Esophagus muscularis mucosa (tissue), 4 donors: ENCODE data around the gene ASS1. TPM values are rescaled to one million over a fixed set of nuclear protein-coding genes. Genes with fewer than 3 reads are reported as not detected.

Experiments
- DNase-seq: peaks from one replicate; pipeline ENCODE4 v3.0.0-alpha.2; 2017; ENCODE audit errors: extremely low spot score
- H3K27ac ChIP-seq, 4 donors: fragments of 200-600 bp; sonication (generic); replicated peaks in 1 of 4; 1 replicate in 3 of 4; 2 replicates in 1 of 4; pipeline ENCODE4 v1.5.1; 2016 to 2019; ENCODE audit warnings: mild to moderate bottlenecking in 1 of 4
- H3K27me3 ChIP-seq, 4 donors: fragments of 200-600 bp; sonication (generic); one replicate each; pipeline versions ENCODE4 v1.5.1 to v1.6.0; 2016 to 2019
- H3K36me3 ChIP-seq, 4 donors: fragments of 200-600 bp; sonication (generic); one replicate each; pipeline ENCODE4 v1.5.1; 2016 to 2019
- H3K4me1 ChIP-seq, 4 donors: fragments of 200-600 bp; sonication (generic); one replicate each; pipeline ENCODE4 v1.5.1; 2016 to 2019
- H3K4me3 ChIP-seq, 4 donors: fragments of 200-600 bp; sonication (generic); 1 replicate in 2 of 4; 2 replicates in 2 of 4; pipeline ENCODE4 v1.5.1; 2016 to 2019; ENCODE audit warnings: mild to moderate bottlenecking in 4 of 4, moderate library complexity in 1 of 4
- H3K9me3 ChIP-seq, 4 donors: fragments of 200-600 bp; sonication (generic); 1 replicate in 3 of 4; 2 replicates in 1 of 4; pipeline ENCODE4 v1.5.1; 2016 to 2019
- EP300 ChIP-seq: sonication (generic); formaldehyde crosslinking; IDR thresholded peaks from one replicate; pipeline ENCODE4 v1.6.1; 2017; ENCODE audit warnings: antibody characterized with exemption
- POLR2A ChIP-seq: fragments of 450-650 bp; IDR thresholded peaks from one replicate; pipeline ENCODE4 v1.6.1; 2017; ENCODE audit warnings: antibody characterized with exemption, moderate library complexity, mild to moderate bottlenecking, low read depth
- POLR2AphosphoS5 ChIP-seq, 2 donors: sonication (generic); formaldehyde crosslinking; IDR thresholded peaks; one replicate each; pipeline ENCODE4 v1.6.1; 2017; ENCODE audit warnings: antibody characterized with exemption in 2 of 2
- WGBS: methylation state at CpG from one replicate; pipeline ENCODE4 v1.1.5; 2018; 5-methylcytosine and 5-hydroxymethylcytosine counted together
- intact Hi-C: fragments of 100-400 bp; cut with DNase I; formaldehyde crosslinking; loops from one replicate; pipeline ENCODE4 v1.15.1; 2023
- total RNA-seq, 4 donors: library from RNA; depleted of rRNA; stranded (reverse); fragments of >200 nt; gene quantifications; one replicate each; pipeline versions ENCODE4 v1.1.0 to v1.2.1, GENCODE V29; 2016
- TF ChIP-seq, protein P1 (sequence below), 3 experiments: fragments of 200-600 bp in 2 of 3; fragments of 450-650 bp in 1 of 3; sonication (generic) in 2 of 3; IDR thresholded peaks; one replicate each; pipeline ENCODE4 v1.5.1; 2017 to 2019; ENCODE audit warnings: antibody characterized with exemption in 3 of 3, mild to moderate bottlenecking in 2 of 3, moderate library complexity in 1 of 3

Gene ASS1
- total RNA-seq, 4 donors from 2014 or later = 67.7 to 113 (median 97.1) TPM

DNA sequence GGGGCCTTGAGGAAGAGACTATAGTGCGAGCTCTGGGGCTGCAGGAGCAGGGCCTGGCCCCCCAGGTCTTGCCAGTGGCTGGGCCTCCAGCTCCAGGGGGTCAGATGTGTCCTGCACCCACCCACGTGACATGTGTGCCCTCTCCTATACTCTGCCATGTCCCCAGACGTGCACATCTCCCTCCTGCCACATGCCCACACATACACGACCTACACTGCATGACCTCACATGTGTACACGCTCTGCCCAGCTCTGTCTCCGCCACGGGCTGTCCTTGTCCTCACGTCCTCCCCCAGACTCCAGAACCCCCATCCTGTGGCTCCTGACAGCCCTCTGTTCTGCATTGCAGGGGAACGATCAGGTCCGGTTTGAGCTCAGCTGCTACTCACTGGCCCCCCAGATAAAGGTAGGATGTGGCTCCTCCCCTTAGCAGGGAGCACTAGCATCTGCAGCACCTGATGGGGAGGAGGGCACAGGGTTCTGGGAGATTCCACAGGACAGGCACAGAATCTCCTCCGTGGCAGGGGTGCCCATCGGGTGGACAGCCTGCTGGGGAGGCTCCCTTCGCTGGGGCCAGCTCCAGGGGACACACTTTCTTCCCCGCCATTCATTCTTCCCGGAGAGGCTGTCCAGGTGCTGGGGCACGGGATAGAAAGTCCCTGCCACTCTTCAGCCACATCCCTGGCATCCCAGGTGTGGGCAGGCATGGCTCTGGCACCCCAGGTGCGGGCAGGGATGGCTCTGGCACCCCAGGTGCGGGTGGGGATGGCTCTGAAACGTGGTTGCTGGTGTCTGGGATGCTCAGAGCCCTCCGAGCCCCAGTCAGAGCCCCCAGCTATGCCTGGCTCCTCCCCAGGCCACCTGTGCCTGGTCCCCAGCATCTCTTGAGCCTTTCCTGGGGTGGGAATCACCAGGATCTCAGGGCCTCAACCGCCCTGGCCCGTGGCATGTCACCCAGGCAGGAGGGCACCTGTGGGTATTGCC, 19.3 kb downstream of the ASS1 start:
- TF ChIP-seq POLR2A = no peak
- TF ChIP-seq POLR2AphosphoS5 (IDR thresholded peaks at IDR 0.05) = no peak
- TF ChIP-seq, protein P1, sequence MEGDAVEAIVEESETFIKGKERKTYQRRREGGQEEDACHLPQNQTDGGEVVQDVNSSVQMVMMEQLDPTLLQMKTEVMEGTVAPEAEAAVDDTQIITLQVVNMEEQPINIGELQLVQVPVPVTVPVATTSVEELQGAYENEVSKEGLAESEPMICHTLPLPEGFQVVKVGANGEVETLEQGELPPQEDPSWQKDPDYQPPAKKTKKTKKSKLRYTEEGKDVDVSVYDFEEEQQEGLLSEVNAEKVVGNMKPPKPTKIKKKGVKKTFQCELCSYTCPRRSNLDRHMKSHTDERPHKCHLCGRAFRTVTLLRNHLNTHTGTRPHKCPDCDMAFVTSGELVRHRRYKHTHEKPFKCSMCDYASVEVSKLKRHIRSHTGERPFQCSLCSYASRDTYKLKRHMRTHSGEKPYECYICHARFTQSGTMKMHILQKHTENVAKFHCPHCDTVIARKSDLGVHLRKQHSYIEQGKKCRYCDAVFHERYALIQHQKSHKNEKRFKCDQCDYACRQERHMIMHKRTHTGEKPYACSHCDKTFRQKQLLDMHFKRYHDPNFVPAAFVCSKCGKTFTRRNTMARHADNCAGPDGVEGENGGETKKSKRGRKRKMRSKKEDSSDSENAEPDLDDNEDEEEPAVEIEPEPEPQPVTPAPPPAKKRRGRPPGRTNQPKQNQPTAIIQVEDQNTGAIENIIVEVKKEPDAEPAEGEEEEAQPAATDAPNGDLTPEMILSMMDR (IDR thresholded peaks at IDR 0.05) = no peak
- no peak for TF ChIP-seq EP300
- Histone ChIP-seq H3K4me1 (peaks cover 4 to 15% (median 7%) of the 10 kb centered on the region in 4 donors), H3K27me3 (no peaks in the 10 kb centered on the region), H3K9me3 (no peaks in the 10 kb centered on the region), H3K27ac (no peak overlapping the region), H3K36me3 (peaks cover 8 to 74% (median 69%) of the 10 kb centered on the region in 4 donors), H3K4me3 (no peak overlapping the region)
- DNase-seq = no peak
- WGBS = 90% methylated on average over 18 of the region's 22 CpGs
- intact Hi-C loops = loop anchor here (10.0 kb wide), 1 partner anchor 111 kb away; the partner anchor contains the start of gene FUBP3

DNA sequence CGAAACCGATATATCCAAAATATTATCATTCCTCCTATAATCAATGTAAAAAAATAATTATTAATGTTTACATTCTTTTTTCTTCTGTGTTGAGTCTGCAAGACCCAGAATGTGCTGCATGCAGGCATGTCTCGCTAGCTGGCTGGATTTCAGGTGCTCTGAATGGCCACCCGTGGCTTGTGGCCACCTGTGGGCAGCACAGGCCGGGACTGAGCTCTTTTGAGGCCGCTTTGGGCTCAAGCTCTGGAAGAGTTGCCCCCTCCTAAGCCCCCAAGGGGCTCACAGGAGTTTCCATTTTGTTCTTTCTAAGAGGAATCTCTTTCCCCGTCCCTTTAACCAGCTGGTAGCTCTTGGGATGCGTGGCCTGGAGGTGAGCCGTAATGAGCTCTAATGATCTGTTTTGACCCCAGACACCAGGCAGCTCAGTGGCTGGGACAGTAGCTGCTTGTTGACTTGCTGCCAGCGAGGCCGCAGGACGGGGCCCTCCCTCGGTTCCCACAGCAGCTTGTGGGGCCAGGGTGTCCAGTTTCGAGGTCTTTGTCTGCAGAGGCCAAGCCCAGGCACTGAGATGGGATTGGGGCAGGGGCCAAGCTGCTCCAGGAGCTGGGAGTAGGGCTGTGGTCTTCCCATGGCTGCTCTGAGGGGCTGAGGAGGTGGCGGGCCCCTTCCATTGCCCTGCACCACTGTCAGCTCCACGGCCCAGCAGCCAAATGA, 20.8 kb downstream of the ASS1 start:
- intact Hi-C loops = loop anchor here (10.0 kb wide), 1 partner anchor 109 kb away; the partner anchor contains the start of gene FUBP3
- 86% methylated on average over 9 of the region's 16 CpGs for WGBS
- H3K27ac ChIP-seq = no peak overlapping the region

DNA sequence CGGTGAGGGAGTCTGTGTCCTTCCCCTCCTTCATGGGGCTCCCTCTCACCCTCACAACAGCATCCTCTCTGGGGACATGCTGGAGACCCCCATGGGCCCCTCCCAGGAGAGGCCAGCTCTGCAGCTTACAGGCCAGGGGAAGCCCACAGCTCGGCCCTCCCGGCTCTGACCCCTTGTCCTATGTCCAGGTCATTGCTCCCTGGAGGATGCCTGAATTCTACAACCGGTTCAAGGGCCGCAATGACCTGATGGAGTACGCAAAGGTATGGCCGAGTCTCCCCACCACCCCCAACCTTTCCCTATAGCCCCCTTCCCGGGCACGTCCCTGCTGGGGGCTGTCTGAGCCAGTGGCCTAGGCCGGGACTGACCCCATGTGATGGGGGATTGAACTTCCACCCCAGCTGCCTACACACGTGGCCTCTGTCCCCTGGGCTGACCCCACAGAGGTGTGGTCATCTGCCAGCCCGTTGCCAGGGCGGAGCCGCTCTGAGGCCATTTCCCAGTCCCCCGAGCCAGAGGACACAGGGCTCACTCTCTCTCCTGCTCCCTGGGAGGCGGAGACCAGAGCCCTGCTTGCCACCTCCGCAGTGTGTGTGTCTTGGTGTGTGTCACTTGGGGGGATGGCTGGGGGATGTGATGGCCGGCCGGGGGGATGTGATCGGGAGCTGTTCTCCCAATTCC, 21.9 kb downstream of the ASS1 start:
- WGBS = 100% methylated on average over 1 of the region's 20 CpGs
- no peak overlapping the region for H3K27ac ChIP-seq
- peaks cover 8 to 96% (median 76%) of the 10 kb centered on the region in 4 donors for H3K36me3 ChIP-seq
- intact Hi-C loops = loop anchor here (10.0 kb wide), 1 partner anchor 108 kb away; the partner anchor contains the start of gene FUBP3
- no peak overlapping the region for H3K4me3 ChIP-seq
- no peaks in the 10 kb centered on the region for H3K9me3 ChIP-seq
- DNase-seq = no peak
- no peaks in the 10 kb centered on the region for H3K27me3 ChIP-seq
- no peaks in the 10 kb centered on the region for H3K4me1 ChIP-seq
- TF ChIP-seq POLR2A (no peak), EP300 (no peak), POLR2AphosphoS5 (IDR thresholded peaks at IDR 0.05) (no peak)
- TF ChIP-seq, protein P1 (IDR thresholded peaks at IDR 0.05) = no peak

More for the DNA sequence above, 20.8 kb downstream of the ASS1 start:
- no peak for DNase-seq
- peaks cover 3 to 10% (median 5%) of the 10 kb centered on the region in 4 donors for H3K4me1 ChIP-seq
- H3K36me3 ChIP-seq = peaks cover 8 to 84% (median 66%) of the 10 kb centered on the region in 4 donors
- TF ChIP-seq, protein P1 (IDR thresholded peaks at IDR 0.05) = no peak
- TF ChIP-seq EP300 (no peak), POLR2AphosphoS5 (IDR thresholded peaks at IDR 0.05) (no peak), POLR2A (no peak)
- no peaks in the 10 kb centered on the region for H3K9me3 ChIP-seq
- no peak overlapping the region for H3K4me3 ChIP-seq
- no peaks in the 10 kb centered on the region for H3K27me3 ChIP-seq

DNA sequence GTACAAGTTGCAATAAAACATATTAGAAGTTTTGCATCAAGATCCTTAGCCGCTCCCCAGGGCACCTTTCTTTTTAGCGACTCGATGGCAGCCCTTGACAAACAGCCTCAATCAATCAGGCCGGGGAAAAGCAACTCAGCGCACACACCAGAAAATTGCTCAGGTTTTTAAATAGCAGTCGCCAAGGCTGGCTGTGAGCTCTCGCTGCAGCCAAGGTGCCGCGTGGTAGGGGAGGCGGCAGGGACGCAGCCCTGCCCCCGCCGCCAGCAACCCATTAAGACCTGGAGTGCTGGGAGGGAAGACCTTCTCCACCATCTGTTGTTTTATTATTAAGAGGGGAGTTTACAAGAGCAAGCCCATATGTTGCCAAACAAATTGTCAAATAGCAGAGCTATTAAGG, 22.6 kb downstream of the ASS1 start:
- 81% methylated on average over 13 of the region's 13 CpGs for WGBS
- TF ChIP-seq, protein P1 (IDR thresholded peaks at IDR 0.05) = no peak
- TF ChIP-seq EP300 (no peak), POLR2A (no peak), POLR2AphosphoS5 (IDR thresholded peaks at IDR 0.05) (no peak)
- Histone ChIP-seq H3K27me3 (no peaks in the 10 kb centered on the region), H3K36me3 (peaks cover 8 to 96% (median 78%) of the 10 kb centered on the region in 4 donors), H3K27ac (no peak overlapping the region), H3K9me3 (no peaks in the 10 kb centered on the region), H3K4me3 (no peak overlapping the region), H3K4me1 (no peaks in the 10 kb centered on the region)
- DNase-seq = no peak
- intact Hi-C loops = loop anchor here (10.0 kb wide), 1 partner anchor 107 kb away; the partner anchor contains the start of gene FUBP3
